SJCRH30 (cell line): Measurements from ENCODE around the gene SYT1. TPM values are rescaled to one million over a fixed set of nuclear protein-coding genes. Genes with fewer than 3 reads are reported as not detected.
A peak's percentile ranks its signal among the peaks of the same experiment; 100 is the strongest.
"Not testable (repeated sequence)": the region's sequence is repeated elsewhere in the genome, so short reads cannot be mapped to it uniquely, and the experiment has no call there.

ENCODE experiments used
- DNase-seq, 2 experiments: peaks; one replicate each; pipeline ENCODE4 v3.0.0-alpha.2; 2015 to 2020
- H3K27ac ChIP-seq: fragments of 250-450 bp; sonication (Bioruptor Pico); 2 replicates; pipeline ENCODE4 v1.5.1; 2020; ENCODE audit warnings: mild to moderate bottlenecking, moderate library complexity
- H3K27me3 ChIP-seq: fragments of 250-450 bp; sonication (Bioruptor Pico); 2 replicates; pipeline ENCODE4 v1.5.1; 2020; ENCODE audit warnings: mild to moderate bottlenecking, moderate library complexity
- H3K36me3 ChIP-seq: fragments of 250-450 bp; sonication (Bioruptor Pico); 2 replicates; pipeline ENCODE4 v1.5.1; 2020; ENCODE audit warnings: mild to moderate bottlenecking, moderate library complexity
- H3K4me1 ChIP-seq: fragments of 250-450 bp; sonication (Bioruptor Pico); 2 replicates; pipeline ENCODE4 v1.5.1; 2020; ENCODE audit warnings: mild to moderate bottlenecking, moderate library complexity
- H3K4me3 ChIP-seq: fragments of 250-450 bp; sonication (Bioruptor Pico); 2 replicates; pipeline ENCODE4 v1.5.1; 2020; ENCODE audit warnings: mild to moderate bottlenecking, moderate library complexity
- H3K9me3 ChIP-seq: fragments of 250-450 bp; sonication (Bioruptor Pico); replicated peaks from 2 replicates; pipeline ENCODE4 v1.5.1; 2020; ENCODE audit warnings: mild to moderate bottlenecking, moderate library complexity
- total RNA-seq: library from RNA; depleted of rRNA; stranded (reverse); fragments of >200 nt; shearing (Covaris generic); gene quantifications from 2 replicates; pipeline ENCODE4 v1.2.3, GENCODE V29; 2014; rRNA removed

SYT1 gene
- 4.9 and 6.8 TPM in 2 replicates for total RNA-seq

GRCh38 chr12:78864403-78864869 is at the start of gene SYT1:
Gene SYT1, plus strand, starts transcription at chr12:78864774.
- peak; percentile 78 to 82 for DNase-seq
- H3K4me3 ChIP-seq: peak within 1 kb of the TSS; percentile 68
- H3K27me3 ChIP-seq: no peaks in the 10 kb centered on the region
- peak within 1 kb of the TSS; percentile 34 for H3K27ac ChIP-seq
- no peaks in the 10 kb centered on the region for H3K4me1 ChIP-seq
- no peaks in the 10 kb centered on the region for H3K9me3 ChIP-seq
- H3K36me3 ChIP-seq: no peaks in the 10 kb centered on the region

GRCh38 chr12:78818487-78818886 is 46.1 kb upstream of the SYT1 start:
- H3K36me3 ChIP-seq: no peaks in the 10 kb centered on the region
- no peak overlapping the region for H3K4me3 ChIP-seq

GRCh38 chr12:78820946-78821345 is 43.6 kb upstream of the SYT1 start:
- DNase-seq: peak; percentile 43 to 77
- Histone ChIP-seq H3K9me3 (no peaks in the 10 kb centered on the region), H3K27ac (peak overlapping the region; percentile 33), H3K36me3 (no peaks in the 10 kb centered on the region), H3K27me3 (no peaks in the 10 kb centered on the region), H3K4me3 (no peak overlapping the region), H3K4me1 (peaks cover 7% of the 10 kb centered on the region)

More at GRCh38 chr12:78818487-78818886, 46.1 kb upstream of the SYT1 start:
- no peak overlapping the region for H3K27ac ChIP-seq
- H3K27me3 ChIP-seq: no peaks in the 10 kb centered on the region
- no peaks in the 10 kb centered on the region for H3K9me3 ChIP-seq
- peaks cover 7% of the 10 kb centered on the region for H3K4me1 ChIP-seq
- no peak for DNase-seq

- H3K4me1 ChIP-seq: peaks cover 7% of the 10 kb centered on the region
- no peaks in the 10 kb centered on the region for H3K27me3 ChIP-seq
- H3K36me3 ChIP-seq: no peaks in the 10 kb centered on the region
- no peak overlapping the region for H3K27ac ChIP-seq
- no peak overlapping the region for H3K4me3 ChIP-seq
- no peak for DNase-seq
- no peaks in the 10 kb centered on the region for H3K9me3 ChIP-seq
These were observed 39.7 kb upstream of the SYT1 start for GRCh38 chr12:78824918-78825317.

GRCh38 chr12:78829690-78830089 is 34.9 kb upstream of the SYT1 start:
- DNase-seq: no peak
- no peaks in the 10 kb centered on the region for H3K27me3 ChIP-seq
- no peak overlapping the region for H3K27ac ChIP-seq
- no peaks in the 10 kb centered on the region for H3K9me3 ChIP-seq
- no peaks in the 10 kb centered on the region for H3K4me1 ChIP-seq
- no peak overlapping the region for H3K4me3 ChIP-seq
- no peaks in the 10 kb centered on the region for H3K36me3 ChIP-seq

GRCh38 chr12:78835493-78835892 is 29.1 kb upstream of the SYT1 start:
- Histone ChIP-seq H3K9me3 (no peaks in the 10 kb centered on the region), H3K4me3 (no peak overlapping the region), H3K27ac (no peak overlapping the region), H3K36me3 (no peaks in the 10 kb centered on the region), H3K4me1 (no peaks in the 10 kb centered on the region), H3K27me3 (no peaks in the 10 kb centered on the region)
- DNase-seq: no peak

- not testable (repeated sequence) for H3K9me3 ChIP-seq, H3K36me3 ChIP-seq, H3K27me3 ChIP-seq, H3K27ac ChIP-seq, H3K4me1 ChIP-seq, DNase-seq, H3K4me3 ChIP-seq
These were observed 24.0 kb upstream of the SYT1 start for GRCh38 chr12:78840518-78841019.

GRCh38 chr12:78853231-78853630 is 11.3 kb upstream of the SYT1 start:
- H3K4me3 ChIP-seq: no peak overlapping the region
- no peak overlapping the region for H3K27ac ChIP-seq
- peak in 1 of 2 experiments; percentile 2 for DNase-seq
- no peaks in the 10 kb centered on the region for H3K27me3 ChIP-seq
- H3K4me1 ChIP-seq: no peaks in the 10 kb centered on the region
- H3K9me3 ChIP-seq: no peaks in the 10 kb centered on the region; the same call in 1 of the 2 replicates
- no peaks in the 10 kb centered on the region for H3K36me3 ChIP-seq

- peak overlapping the region; percentile 68 for H3K4me3 ChIP-seq
- no peaks in the 10 kb centered on the region for H3K9me3 ChIP-seq
- peak; percentile 29 to 48 for DNase-seq
- H3K4me1 ChIP-seq: no peaks in the 10 kb centered on the region
- H3K27me3 ChIP-seq: no peaks in the 10 kb centered on the region
- H3K27ac ChIP-seq: peak overlapping the region; percentile 34
- H3K36me3 ChIP-seq: no peaks in the 10 kb centered on the region
These were observed 832 bp upstream of the SYT1 start for GRCh38 chr12:78863482-78864402.

- H3K9me3 ChIP-seq: no peaks in the 10 kb centered on the region
- H3K4me3 ChIP-seq: peak overlapping the region; percentile 68
- H3K4me1 ChIP-seq: no peaks in the 10 kb centered on the region
- H3K36me3 ChIP-seq: no peaks in the 10 kb centered on the region
- 0 out of 2 replicates have a peak overlapping the region, but pooled peaks have one; percentile 15 for H3K27ac ChIP-seq
- DNase-seq: peak in 1 of 2 experiments; percentile 31
- H3K27me3 ChIP-seq: no peaks in the 10 kb centered on the region
These were observed 393 bp downstream of the SYT1 start for GRCh38 chr12:78864870-78865463.

GRCh38 chr12:78865516-78865915 is 942 bp downstream of the SYT1 start:
- Histone ChIP-seq H3K4me1 (no peaks in the 10 kb centered on the region), H3K27ac (0 out of 2 replicates have a peak overlapping the region, but pooled peaks have one; percentile 15), H3K4me3 (peak overlapping the region; percentile 68), H3K9me3 (no peaks in the 10 kb centered on the region), H3K27me3 (no peaks in the 10 kb centered on the region), H3K36me3 (no peaks in the 10 kb centered on the region)
- DNase-seq: peak in 1 of 2 experiments; percentile 6

GRCh38 chr12:78866518-78866917 is 1.9 kb downstream of the SYT1 start:
- no peaks in the 10 kb centered on the region for H3K27me3 ChIP-seq
- H3K36me3 ChIP-seq: no peaks in the 10 kb centered on the region
- H3K27ac ChIP-seq: no peak overlapping the region
- peaks cover 3% of the 10 kb centered on the region; the same call in 1 of the 2 replicates for H3K4me1 ChIP-seq
- no peaks in the 10 kb centered on the region for H3K9me3 ChIP-seq
- DNase-seq: no peak
- H3K4me3 ChIP-seq: no peak overlapping the region

- H3K27me3 ChIP-seq: no peaks in the 10 kb centered on the region
- no peaks in the 10 kb centered on the region for H3K36me3 ChIP-seq
- no peak for DNase-seq
- no peaks in the 10 kb centered on the region for H3K9me3 ChIP-seq
- H3K4me3 ChIP-seq: no peak overlapping the region
- peaks cover 3% of the 10 kb centered on the region; the same call in 1 of the 2 replicates for H3K4me1 ChIP-seq
- no peak overlapping the region for H3K27ac ChIP-seq
These were observed 6.0 kb downstream of the SYT1 start for GRCh38 chr12:78870539-78870938.

GRCh38 chr12:78871566-78871965 is 7.0 kb downstream of the SYT1 start:
- DNase-seq: no peak
- Histone ChIP-seq H3K9me3 (no peaks in the 10 kb centered on the region), H3K4me3 (no peak overlapping the region), H3K27ac (no peak overlapping the region), H3K36me3 (no peaks in the 10 kb centered on the region), H3K4me1 (peaks cover 3% of the 10 kb centered on the region; the same call in 1 of the 2 replicates), H3K27me3 (no peaks in the 10 kb centered on the region)

- no peak overlapping the region for H3K4me3 ChIP-seq
- H3K27ac ChIP-seq: no peak overlapping the region
- H3K27me3 ChIP-seq: no peaks in the 10 kb centered on the region
- no peaks in the 10 kb centered on the region for H3K36me3 ChIP-seq
- no peak for DNase-seq
- no peaks in the 10 kb centered on the region for H3K4me1 ChIP-seq
- H3K9me3 ChIP-seq: no peaks in the 10 kb centered on the region; the same call in 1 of the 2 replicates
These were observed 13.9 kb downstream of the SYT1 start for GRCh38 chr12:78878459-78878858.
